ENCODE measurements around the gene TLX1. TPM values are rescaled to one million over a fixed set of nuclear protein-coding genes. Genes with fewer than 3 reads are reported as not detected.

The TLX1 gene
- total and polyA plus RNA-seq, 4 donors, result not detected

DNA sequence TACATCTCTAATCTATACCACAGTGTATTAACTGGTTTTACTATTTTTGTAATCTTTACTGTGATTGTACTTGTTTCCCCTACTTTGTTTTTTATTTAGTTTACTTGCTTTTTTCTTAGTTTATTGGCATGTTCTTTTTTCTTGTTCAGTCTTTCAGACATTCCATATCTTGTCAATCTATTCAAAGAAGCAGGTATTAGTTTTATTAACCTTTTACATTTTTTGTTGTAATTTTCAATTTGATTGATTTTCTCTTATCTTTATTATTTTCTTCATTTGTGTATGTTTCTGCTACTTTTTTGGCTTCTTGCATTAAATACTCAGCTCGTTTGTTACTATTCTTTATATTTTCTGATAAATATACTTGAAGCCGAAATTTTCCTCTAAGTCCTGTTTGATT lies 41.6 kb downstream of the TLX1 start:
- Histone ChIP-seq H3K4me3 (no peak overlapping the region), H3K9me3 (ENCODE audit: control insufficient read depth in 4 of 4, insufficient read depth in 3 of 4, low read length in 3 of 4) (peaks cover 0 to 18% (median 5%) of the 10 kb centered on the region in 4 donors), H3K9ac (ENCODE audit: insufficient read depth in 1 of 2, low read length in 2 of 2) (no peak overlapping the region), H3K4me1 (ENCODE audit: control insufficient read depth in 5 of 5, insufficient read depth in 5 of 5, low read length in 5 of 5) (no peaks in the 10 kb centered on the region), H3K27me3 (ENCODE audit: control insufficient read depth in 3 of 3, insufficient read depth in 3 of 3, low read length in 2 of 3) (peaks cover 0 to 9% (median 2%) of the 10 kb centered on the region in 3 donors), H3K36me3 (ENCODE audit: control insufficient read depth in 4 of 4, insufficient read depth in 4 of 4, low read length in 4 of 4) (no peaks in the 10 kb centered on the region), H3K27ac (ENCODE audit: low read depth in 1 of 2, low read length in 1 of 2) (no peak overlapping the region)
- TF ChIP-seq, protein P1, sequence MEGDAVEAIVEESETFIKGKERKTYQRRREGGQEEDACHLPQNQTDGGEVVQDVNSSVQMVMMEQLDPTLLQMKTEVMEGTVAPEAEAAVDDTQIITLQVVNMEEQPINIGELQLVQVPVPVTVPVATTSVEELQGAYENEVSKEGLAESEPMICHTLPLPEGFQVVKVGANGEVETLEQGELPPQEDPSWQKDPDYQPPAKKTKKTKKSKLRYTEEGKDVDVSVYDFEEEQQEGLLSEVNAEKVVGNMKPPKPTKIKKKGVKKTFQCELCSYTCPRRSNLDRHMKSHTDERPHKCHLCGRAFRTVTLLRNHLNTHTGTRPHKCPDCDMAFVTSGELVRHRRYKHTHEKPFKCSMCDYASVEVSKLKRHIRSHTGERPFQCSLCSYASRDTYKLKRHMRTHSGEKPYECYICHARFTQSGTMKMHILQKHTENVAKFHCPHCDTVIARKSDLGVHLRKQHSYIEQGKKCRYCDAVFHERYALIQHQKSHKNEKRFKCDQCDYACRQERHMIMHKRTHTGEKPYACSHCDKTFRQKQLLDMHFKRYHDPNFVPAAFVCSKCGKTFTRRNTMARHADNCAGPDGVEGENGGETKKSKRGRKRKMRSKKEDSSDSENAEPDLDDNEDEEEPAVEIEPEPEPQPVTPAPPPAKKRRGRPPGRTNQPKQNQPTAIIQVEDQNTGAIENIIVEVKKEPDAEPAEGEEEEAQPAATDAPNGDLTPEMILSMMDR (IDR thresholded peaks at IDR 0.05; ENCODE audit: control extremely low read depth, extremely low read depth), result no peak
- no peak for DNase-seq
- no peak for ATAC-seq (ENCODE audit: insufficient read depth, low FRiP score)
- WGBS, 2 donors, result 71 to 86% methylated on average over 2 of the region's 2 CpGs

DNA sequence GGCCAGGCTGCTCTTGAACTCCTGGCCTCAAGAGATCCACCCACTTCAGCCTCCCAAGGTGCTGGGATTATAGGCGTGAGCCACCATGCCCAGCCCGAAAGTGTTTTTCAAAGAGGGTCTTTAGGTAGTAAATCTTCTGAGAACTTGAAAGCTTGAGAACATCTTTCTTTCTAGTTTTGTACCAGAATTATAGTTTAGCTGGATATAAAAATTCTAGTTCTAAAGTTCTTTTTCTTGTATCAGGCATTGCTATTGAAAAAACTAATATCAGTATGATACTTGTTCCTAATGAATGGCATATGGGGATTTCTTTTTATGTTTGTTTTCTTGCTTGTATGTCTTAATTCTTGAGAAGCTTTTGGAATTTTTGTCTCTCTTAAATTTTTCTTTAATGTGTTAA lies 43.2 kb downstream of the TLX1 start:
- no peak overlapping the region for H3K27ac ChIP-seq (ENCODE audit: low read depth in 1 of 2, low read length in 1 of 2)
- peaks cover 0 to 20% (median 4%) of the 10 kb centered on the region in 4 donors for H3K9me3 ChIP-seq (ENCODE audit: control insufficient read depth in 4 of 4, insufficient read depth in 3 of 4, low read length in 3 of 4)
- no peak for ATAC-seq (ENCODE audit: insufficient read depth, low FRiP score)
- no peak overlapping the region for H3K9ac ChIP-seq (ENCODE audit: insufficient read depth in 1 of 2, low read length in 2 of 2)
- no peaks in the 10 kb centered on the region for H3K36me3 ChIP-seq (ENCODE audit: control insufficient read depth in 4 of 4, insufficient read depth in 4 of 4, low read length in 4 of 4)
- DNase-seq, result no peak
- H3K4me1 ChIP-seq (ENCODE audit: control insufficient read depth in 5 of 5, insufficient read depth in 5 of 5, low read length in 5 of 5), result no peaks in the 10 kb centered on the region
- no peak overlapping the region for H3K4me3 ChIP-seq
- TF ChIP-seq, protein P1 (IDR thresholded peaks at IDR 0.05; ENCODE audit: control extremely low read depth, extremely low read depth), result no peak
- no peaks in the 10 kb centered on the region for H3K27me3 ChIP-seq (ENCODE audit: control insufficient read depth in 3 of 3, insufficient read depth in 3 of 3, low read length in 2 of 3)
- WGBS, 2 donors, result 96 to 100% methylated on average over 2 of the region's 2 CpGs

DNA sequence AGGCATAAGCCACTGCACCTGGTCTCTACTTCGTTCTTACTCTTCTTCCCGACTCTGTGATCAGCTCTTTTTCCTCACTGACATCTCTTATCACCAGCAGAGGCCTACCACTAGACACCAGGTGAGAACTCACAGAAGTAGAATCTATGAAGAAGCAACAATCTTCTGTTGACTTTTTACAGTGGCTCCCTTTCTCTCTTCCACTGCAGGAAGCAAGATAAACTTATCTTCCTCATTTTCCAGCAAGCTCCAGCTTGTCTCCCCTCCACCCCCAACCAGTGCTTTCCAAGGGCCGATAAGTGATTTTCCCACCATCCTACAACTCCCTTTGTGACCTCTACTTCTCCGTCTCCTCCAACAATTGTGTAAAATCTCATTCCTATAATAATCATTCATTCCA lies 45.5 kb downstream of the TLX1 start:
- Histone ChIP-seq H3K4me1 (ENCODE audit: control insufficient read depth in 5 of 5, insufficient read depth in 5 of 5, low read length in 5 of 5) (no peaks in the 10 kb centered on the region), H3K9ac (ENCODE audit: insufficient read depth in 1 of 2, low read length in 2 of 2) (no peak overlapping the region), H3K9me3 (ENCODE audit: control insufficient read depth in 4 of 4, insufficient read depth in 3 of 4, low read length in 3 of 4) (peaks cover 0 to 20% (median 4%) of the 10 kb centered on the region in 4 donors), H3K4me3 (no peak overlapping the region), H3K36me3 (ENCODE audit: control insufficient read depth in 4 of 4, insufficient read depth in 4 of 4, low read length in 4 of 4) (no peaks in the 10 kb centered on the region), H3K27me3 (ENCODE audit: control insufficient read depth in 3 of 3, insufficient read depth in 3 of 3, low read length in 2 of 3) (peaks cover 0 to 5% (median 4%) of the 10 kb centered on the region in 3 donors), H3K27ac (ENCODE audit: low read depth in 1 of 2, low read length in 1 of 2) (no peak overlapping the region)
- TF ChIP-seq, protein P1 (IDR thresholded peaks at IDR 0.05; ENCODE audit: control extremely low read depth, extremely low read depth), result no peak
- DNase-seq, result no peak
- 64 to 66% methylated on average over 4 of the region's 4 CpGs for WGBS, 2 donors
- ATAC-seq (ENCODE audit: insufficient read depth, low FRiP score), result no peak

DNA sequence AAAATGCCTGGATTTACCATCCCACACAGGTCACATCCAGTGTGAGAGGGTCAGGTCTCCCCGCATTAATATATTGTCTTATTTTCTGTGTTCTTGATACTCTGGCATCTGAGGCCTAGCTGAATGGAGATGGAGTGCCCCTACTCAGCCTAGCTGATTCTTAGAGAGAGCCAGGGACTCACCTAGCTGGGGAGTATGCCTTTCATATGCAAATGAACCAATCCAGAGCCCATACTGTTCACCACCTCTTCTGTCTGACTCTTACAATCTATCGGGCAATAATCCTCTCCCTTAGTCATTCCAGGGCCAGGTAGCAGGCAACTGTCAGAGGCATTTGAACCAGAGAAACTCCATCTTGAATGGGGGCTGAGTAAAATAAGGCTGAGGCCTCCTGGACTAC lies 51.8 kb downstream of the TLX1 start:
- TF ChIP-seq, protein P1 (IDR thresholded peaks at IDR 0.05; ENCODE audit: control extremely low read depth, extremely low read depth), result no peak
- 82 to 84% methylated on average over 2 of the region's 2 CpGs for WGBS, 2 donors
- Histone ChIP-seq H3K9ac (ENCODE audit: insufficient read depth in 1 of 2, low read length in 2 of 2) (no peak overlapping the region), H3K36me3 (ENCODE audit: control insufficient read depth in 4 of 4, insufficient read depth in 4 of 4, low read length in 4 of 4) (no peaks in the 10 kb centered on the region), H3K4me3 (no peak overlapping the region), H3K27me3 (ENCODE audit: control insufficient read depth in 3 of 3, insufficient read depth in 3 of 3, low read length in 2 of 3) (peaks cover 0 to 21% (median 5%) of the 10 kb centered on the region in 3 donors), H3K9me3 (ENCODE audit: control insufficient read depth in 4 of 4, insufficient read depth in 3 of 4, low read length in 3 of 4) (peaks cover 0 to 2% (median 0%) of the 10 kb centered on the region in 4 donors), H3K27ac (ENCODE audit: low read depth in 1 of 2, low read length in 1 of 2) (no peak overlapping the region), H3K4me1 (ENCODE audit: control insufficient read depth in 5 of 5, insufficient read depth in 5 of 5, low read length in 5 of 5) (no peaks in the 10 kb centered on the region)
- ATAC-seq (ENCODE audit: insufficient read depth, low FRiP score), result no peak
- DNase-seq, result no peak
